IMR-90 (cell line): ENCODE results near the gene CEP63. TPM values are rescaled to one million over a fixed set of nuclear protein-coding genes. Genes with fewer than 3 reads are reported as not detected.

Experiments
- ATAC-seq: fragments of 200-7000 bp; cut with Tn5 transposase; 2 replicates; pipeline ENCODE4 v1.9.1; 2020; ENCODE audit warnings: low read depth, mild to moderate bottlenecking, moderate library complexity
- BruUV-seq: library from RNA; stranded (reverse); fragments of 400-500 nt; replicated peaks from 2 replicates; lab custom pipeline; 2021; lab: Mats Ljungman, UMichigan
- CTCF ChIA-PET: fragments of 300-600 bp; formaldehyde crosslinking; extraction: SDS; loops from one replicate; lab custom pipeline; 2021; ENCODE audit warnings: antibody characterized with exemption; lab: Yijun Ruan, JAX
- POLR2A ChIA-PET: fragments of 300-600 bp; sonication (Branson Sonifier 250); formaldehyde crosslinking; loops from one replicate; lab custom pipeline; 2022; ENCODE audit warnings: antibody characterized with exemption; ENCODE audit not compliant: unreplicated experiment; lab: Charles Lee
- DNase-seq: peaks from one replicate; pipeline ENCODE4 v3.0.0; 2013
- H2AFZ ChIP-seq: replicated peaks from 2 replicates; pipeline ENCODE3; 2013; ENCODE audit warnings: low read length, mild to moderate bottlenecking; ENCODE audit not compliant: poor library complexity
- H2AK5ac ChIP-seq: 2 replicates; pipeline ENCODE4 v1.6.1; 2013; ENCODE audit warnings: low read depth, low read length, inconsistent platforms
- H2AK9ac ChIP-seq: replicated peaks from 2 replicates; pipeline ENCODE3; 2013; ENCODE audit warnings: mild to moderate bottlenecking, low read depth, low read length, moderate library complexity; ENCODE audit not compliant: poor library complexity
- H2BK120ac ChIP-seq: 2 replicates; pipeline ENCODE4 v1.6.1; 2013; ENCODE audit warnings: low read depth, low read length, inconsistent platforms
- H2BK15ac ChIP-seq: 3 replicates; pipeline ENCODE4 v1.6.1; 2013; ENCODE audit warnings: low read depth, low read length, inconsistent platforms
- H2BK20ac ChIP-seq: 2 replicates; pipeline ENCODE4 v1.6.1; 2013; ENCODE audit warnings: low read depth, mild to moderate bottlenecking, inconsistent platforms, low read length, moderate library complexity
- H2BK5ac ChIP-seq: 2 replicates; pipeline ENCODE4 v1.6.1; 2013; ENCODE audit warnings: mild to moderate bottlenecking, low read depth, low read length, inconsistent platforms; ENCODE audit not compliant: poor library complexity, severe bottlenecking
- H3K14ac ChIP-seq: replicated peaks from 2 replicates; pipeline ENCODE4 v1.6.1; 2013; ENCODE audit warnings: low read depth, low read length, inconsistent platforms
- H3K18ac ChIP-seq: 2 replicates; pipeline ENCODE4 v1.6.1; 2013; ENCODE audit warnings: low read depth, low read length, control low read depth
- H3K23ac ChIP-seq: 2 replicates; pipeline ENCODE4 v1.6.1; 2013; ENCODE audit warnings: low read depth, low read length, inconsistent platforms
- H3K27ac ChIP-seq: 2 replicates; pipeline ENCODE4 v1.5.1; 2013; ENCODE audit warnings: mild to moderate bottlenecking, control low read depth, low read length; ENCODE audit not compliant: insufficient read depth
- H3K27me3 ChIP-seq: 2 replicates; pipeline ENCODE4 v1.6.1; 2013; ENCODE audit warnings: low read length; ENCODE audit not compliant: control insufficient read depth, insufficient read depth
- H3K36me3 ChIP-seq: 2 replicates; pipeline ENCODE4 v1.6.1; 2013; ENCODE audit warnings: low read length, mixed read lengths; ENCODE audit not compliant: control insufficient read depth, insufficient read depth
- H3K4ac ChIP-seq: 2 replicates; pipeline ENCODE4 v1.6.1; 2013; ENCODE audit warnings: low read depth, low read length, inconsistent platforms
- H3K4me1 ChIP-seq: 2 replicates; pipeline ENCODE4 v1.6.1; 2013; ENCODE audit warnings: low read length, mixed read lengths; ENCODE audit not compliant: control insufficient read depth, insufficient read depth
- H3K4me2 ChIP-seq: 2 replicates; pipeline ENCODE4 v1.6.1; 2013; ENCODE audit warnings: low read depth, mild to moderate bottlenecking, control low read depth, low read length, moderate library complexity
- H3K4me3 ChIP-seq: 2 replicates; pipeline ENCODE4 v1.5.1; 2013; ENCODE audit warnings: low read depth, mild to moderate bottlenecking, control low read depth, low read length, moderate library complexity; ENCODE audit not compliant: insufficient read depth
- H3K56ac ChIP-seq: 2 replicates; pipeline ENCODE4 v1.6.1; 2013; ENCODE audit warnings: low read length, inconsistent platforms; ENCODE audit not compliant: insufficient read depth; ENCODE audit errors: extremely low read depth
- H3K79me1 ChIP-seq, 2 experiments: 2 replicates each; pipeline ENCODE4 v1.6.1; 2013; ENCODE audit warnings: low read length in 2 of 2, inconsistent platforms in 1 of 2, low read depth in 1 of 2
- H3K9ac ChIP-seq: 2 replicates; pipeline ENCODE4 v1.6.1; 2013; ENCODE audit warnings: low read depth, low read length, control low read depth
- H3K9me1 ChIP-seq: 2 replicates; pipeline ENCODE4 v1.6.1; 2013; ENCODE audit warnings: low read length, inconsistent platforms; ENCODE audit not compliant: insufficient read depth
- H3K9me3 ChIP-seq: 2 replicates; pipeline ENCODE4 v1.6.1; 2013; ENCODE audit warnings: low read length; ENCODE audit not compliant: control insufficient read depth, insufficient read depth
- H4K20me1 ChIP-seq: 2 replicates; pipeline ENCODE4 v1.6.1; 2013; ENCODE audit warnings: low read length, inconsistent platforms; ENCODE audit not compliant: insufficient read depth
- H4K5ac ChIP-seq: 2 replicates; pipeline ENCODE4 v1.6.1; 2013; ENCODE audit warnings: mild to moderate bottlenecking, low read depth, low read length, control low read depth
- H4K8ac ChIP-seq, 2 experiments: 2 replicates each; pipeline ENCODE4 v1.6.1; 2013; ENCODE audit warnings: low read depth in 2 of 2, low read length in 2 of 2, control low read depth in 1 of 2, inconsistent platforms in 1 of 2
- H4K91ac ChIP-seq: 2 replicates; pipeline ENCODE4 v1.6.1; 2013; ENCODE audit warnings: low read depth, low read length, inconsistent platforms; ENCODE audit not compliant: insufficient read depth
- BHLHE40 ChIP-seq: fragments of 150-350 bp; IDR thresholded peaks from 2 replicates; pipeline ENCODE4 v1.6.1; 2016; ENCODE audit warnings: mild to moderate bottlenecking, low read depth, low read length
- CEBPB ChIP-seq: IDR thresholded peaks from 2 replicates; pipeline ENCODE4 v1.6.1; 2012; ENCODE audit warnings: low read depth, low read length, improper control_type of control experiment
- CHD1 ChIP-seq: IDR thresholded peaks from 2 replicates; pipeline ENCODE4 v1.6.1; 2012; ENCODE audit warnings: low read depth, low read length, improper control_type of control experiment
- ELK1 ChIP-seq: fragments of 150-350 bp; IDR thresholded peaks from 2 replicates; pipeline ENCODE4 v1.6.1; 2016; ENCODE audit warnings: low read depth, mild to moderate bottlenecking, low read length, moderate library complexity, borderline replicate concordance
- FOS ChIP-seq: fragments of 150-350 bp; IDR thresholded peaks from 2 replicates; pipeline ENCODE4 v1.6.1; 2016; ENCODE audit warnings: low read depth, low read length
- MAFK ChIP-seq: IDR thresholded peaks from 2 replicates; pipeline ENCODE4 v1.6.1; 2012; ENCODE audit warnings: low read depth, low read length, improper control_type of control experiment
- MAZ ChIP-seq: IDR thresholded peaks from 2 replicates; pipeline ENCODE4 v1.6.1; 2012; ENCODE audit warnings: low read depth, mild to moderate bottlenecking, low read length, improper control_type of control experiment, moderate library complexity, borderline replicate concordance
- MXI1 ChIP-seq: IDR thresholded peaks from 2 replicates; pipeline ENCODE4 v1.6.1; 2012; ENCODE audit warnings: low read depth, mild to moderate bottlenecking, low read length, moderate library complexity, borderline replicate concordance
- NFE2L2 ChIP-seq: fragments of 150-350 bp; IDR thresholded peaks from 2 replicates; pipeline ENCODE4 v1.6.1; 2016; ENCODE audit warnings: low read depth, mild to moderate bottlenecking, low read length
- POLR2A ChIP-seq: IDR thresholded peaks from 2 replicates; pipeline ENCODE4 v1.6.1; 2012; ENCODE audit warnings: mild to moderate bottlenecking, low read depth, low read length
- RAD21 ChIP-seq: IDR thresholded peaks from 2 replicates; pipeline ENCODE4 v1.6.1; 2012; ENCODE audit warnings: low read length, improper control_type of control experiment
- RCOR1 ChIP-seq: IDR thresholded peaks from 2 replicates; pipeline ENCODE4 v1.6.1; 2012; ENCODE audit warnings: mild to moderate bottlenecking, low read length, improper control_type of control experiment; ENCODE audit not compliant: insufficient replicate concordance
- RFX5 ChIP-seq: IDR thresholded peaks from 2 replicates; pipeline ENCODE4 v1.8.0; 2012; ENCODE audit warnings: low read depth, mild to moderate bottlenecking, low read length, moderate library complexity
- SMC3 ChIP-seq: fragments of 150-350 bp; IDR thresholded peaks from 2 replicates; pipeline ENCODE4 v1.6.1; 2016; ENCODE audit warnings: low read depth, mild to moderate bottlenecking, antibody characterized with exemption, low read length, moderate library complexity
- WGBS, 2 experiments: methylation state at CpG; one replicate each; pipeline versions ENCODE4 v1.1.5 to v1.1.7; 2013; ENCODE audit warnings: missing lambda C conversion rate in 2 of 2; ENCODE audit not compliant: insufficient read length in 1 of 2; ENCODE audit errors: extremely low coverage in 2 of 2; 5-methylcytosine and 5-hydroxymethylcytosine counted together
- dilution Hi-C: fragments of 300-500 bp; cut with HindIII; formaldehyde crosslinking; loops from one replicate; pipeline ENCODE4 v1.14.3; 2018; ENCODE audit warnings: low sequenced_read_pairs; ENCODE audit not compliant: unreplicated experiment
- in situ Hi-C: fragments of 300-500 bp; cut with MboI; formaldehyde crosslinking; loops from 3 replicates; pipeline ENCODE4 v1.14.3; 2019; ENCODE audit warnings: low sequenced_read_pairs, inconsistent platforms, mixed read lengths
- intact Hi-C: fragments of 100-400 bp; cut with micrococcal nuclease; formaldehyde crosslinking; loops from 2 replicates; pipeline ENCODE4 v1.10.0; 2022
- polyA plus RNA-seq, 3 experiments: library from polyadenylated mRNA; depleted of rRNA; stranded (reverse); fragments of >200 nt; gene quantifications; 2 replicates each; pipeline ENCODE4 v1.2.3, GENCODE V29; 2012; ENCODE audit warnings: low replicate concordance in 1 of 3
- total RNA-seq: library from RNA; depleted of rRNA; stranded (reverse); fragments of >200 nt; gene quantifications from 2 replicates; pipeline ENCODE4 v1.2.3, GENCODE V29; 2012
- TF ChIP-seq, protein P1 (sequence below): fragments of 150-350 bp; IDR thresholded peaks from 2 replicates; pipeline ENCODE4 v1.6.1; 2017; ENCODE audit warnings: mild to moderate bottlenecking, antibody characterized with exemption, low read length, low read depth
- TF ChIP-seq, protein P2 (sequence below): conservative IDR thresholded peaks from 2 replicates; pipeline ENCODE4 v1.5.1; 2012; ENCODE audit warnings: mild to moderate bottlenecking, low read depth, low read length, improper control_type of control experiment

Gene CEP63
- total and polyA plus RNA-seq, 2 of the 4 experiments (the other 2 are of a cell fraction), result 6.5 to 9.1 TPM

- DNase-seq, result no peak
- Histone ChIP-seq H3K27me3 (no peaks in the 10 kb centered on the region), H4K20me1 (no peaks in the 10 kb centered on the region), H3K4me3 (no peak overlapping the region), H2BK20ac (peak overlapping the region; percentile 57; the same call in 1 of the 2 replicates), H3K27ac (peak overlapping the region; percentile 23; the same call in 1 of the 2 replicates), H2BK120ac (peak overlapping the region; percentile 75), H3K9me1 (peaks cover 23% of the 10 kb centered on the region), H3K9ac (no peak overlapping the region), H2AFZ (no peak overlapping the region), H4K91ac (peak overlapping the region; percentile 62; the same call in 1 of the 2 replicates), H3K4me2 (peak overlapping the region; percentile 24; the same call in 1 of the 2 replicates), H3K4me1 (peaks cover 25% of the 10 kb centered on the region), H3K36me3 (peaks cover 19% of the 10 kb centered on the region), H3K18ac (peak overlapping the region; percentile 71; the same call in 1 of the 2 replicates), H3K79me1 (peaks cover 31 to 64% of the 10 kb centered on the region in 2 experiments), H2BK5ac (peak overlapping the region; percentile 72), H3K14ac (peak overlapping the region; percentile 79), H2BK15ac (peak overlapping the region; percentile 50; the same call in 2 of the 3 replicates), H4K8ac (peak overlapping the region in 1 of 2 experiments; percentile 13; a peak in 2 of 4 replicates), H2AK9ac (no peak overlapping the region), H3K23ac (no peak overlapping the region; the same call in 1 of the 2 replicates), H4K5ac (peak overlapping the region; percentile 69; the same call in 1 of the 2 replicates), H2AK5ac (peak overlapping the region; percentile 36; the same call in 1 of the 2 replicates), H3K4ac (peak overlapping the region; percentile 67; the same call in 1 of the 2 replicates), H3K9me3 (no peaks in the 10 kb centered on the region), H3K56ac (no peak overlapping the region)
- intact Hi-C loops, result no loop called here
- TF ChIP-seq SMC3 (no peak), CEBPB (no peak), BHLHE40 (no peak), FOS (no peak), RAD21 (no peak), RCOR1 (no peak), POLR2A (no peak), NFE2L2 (no peak), MAZ (no peak), MAFK (no peak), CHD1 (no peak), RFX5 (no peak), ELK1 (no peak), MXI1 (no peak)
- TF ChIP-seq, protein P1, sequence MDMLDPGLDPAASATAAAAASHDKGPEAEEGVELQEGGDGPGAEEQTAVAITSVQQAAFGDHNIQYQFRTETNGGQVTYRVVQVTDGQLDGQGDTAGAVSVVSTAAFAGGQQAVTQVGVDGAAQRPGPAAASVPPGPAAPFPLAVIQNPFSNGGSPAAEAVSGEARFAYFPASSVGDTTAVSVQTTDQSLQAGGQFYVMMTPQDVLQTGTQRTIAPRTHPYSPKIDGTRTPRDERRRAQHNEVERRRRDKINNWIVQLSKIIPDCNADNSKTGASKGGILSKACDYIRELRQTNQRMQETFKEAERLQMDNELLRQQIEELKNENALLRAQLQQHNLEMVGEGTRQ, result no peak
- TF ChIP-seq, protein P2, sequence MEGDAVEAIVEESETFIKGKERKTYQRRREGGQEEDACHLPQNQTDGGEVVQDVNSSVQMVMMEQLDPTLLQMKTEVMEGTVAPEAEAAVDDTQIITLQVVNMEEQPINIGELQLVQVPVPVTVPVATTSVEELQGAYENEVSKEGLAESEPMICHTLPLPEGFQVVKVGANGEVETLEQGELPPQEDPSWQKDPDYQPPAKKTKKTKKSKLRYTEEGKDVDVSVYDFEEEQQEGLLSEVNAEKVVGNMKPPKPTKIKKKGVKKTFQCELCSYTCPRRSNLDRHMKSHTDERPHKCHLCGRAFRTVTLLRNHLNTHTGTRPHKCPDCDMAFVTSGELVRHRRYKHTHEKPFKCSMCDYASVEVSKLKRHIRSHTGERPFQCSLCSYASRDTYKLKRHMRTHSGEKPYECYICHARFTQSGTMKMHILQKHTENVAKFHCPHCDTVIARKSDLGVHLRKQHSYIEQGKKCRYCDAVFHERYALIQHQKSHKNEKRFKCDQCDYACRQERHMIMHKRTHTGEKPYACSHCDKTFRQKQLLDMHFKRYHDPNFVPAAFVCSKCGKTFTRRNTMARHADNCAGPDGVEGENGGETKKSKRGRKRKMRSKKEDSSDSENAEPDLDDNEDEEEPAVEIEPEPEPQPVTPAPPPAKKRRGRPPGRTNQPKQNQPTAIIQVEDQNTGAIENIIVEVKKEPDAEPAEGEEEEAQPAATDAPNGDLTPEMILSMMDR, result no peak
- ChIA-PET CTCF (interaction anchor here (0.5 to 3.0 kb wide), 4 partner anchors 112 to 265 kb away, joined by 3 to 8 read pairs (median 4); no protein-coding TSS in a partner anchor), POLR2A (no interaction called here)
- in situ Hi-C loops, result loop anchor here (25.0 kb wide), 1 partner anchor 666 kb away; the partner anchor contains the start of gene SRPRB
- no CpG with 5 or more reads among the region's 2 CpGs for WGBS, 2 experiments
- dilution Hi-C loops, result no loop called here
- ATAC-seq, result peak; percentile 34
- BruUV-seq, result TSS peak; percentile 95
These were observed 7.9 kb upstream of the CEP63 start for GRCh38 chr3:134477938-134478337.
